Lower leg skin (tissue), 4 donors: ENCODE results near the gene RMDN3. TPM values are rescaled to one million over a fixed set of nuclear protein-coding genes. Genes with fewer than 3 reads are reported as not detected.
A peak's percentile ranks its signal among the peaks of the same experiment; 100 is the strongest.

Source experiments
- DNase-seq, 2 donors: peaks; one replicate each; pipeline ENCODE4 v3.0.0-alpha.2; 2019; ENCODE audit warnings: low spot score in 2 of 2
- H3K4me3 ChIP-seq: fragments of 200-600 bp; sonication (generic); 2 replicates; pipeline ENCODE4 v1.5.1; 2017; ENCODE audit warnings: mild to moderate bottlenecking, low read depth; ENCODE audit not compliant: poor library complexity, severe bottlenecking
- POLR2A ChIP-seq, 2 donors: fragments of 450-650 bp; IDR thresholded peaks; one replicate each; pipeline ENCODE4 v1.6.1; 2016 to 2017; ENCODE audit warnings: antibody characterized with exemption in 2 of 2, mild to moderate bottlenecking in 1 of 2, moderate library complexity in 1 of 2
- WGBS, 2 donors: methylation state at CpG; one replicate each; pipeline ENCODE4 v1.1.5; 2018; 5-methylcytosine and 5-hydroxymethylcytosine counted together
- intact Hi-C: fragments of 100-400 bp; cut with DNase I; formaldehyde crosslinking; loops from one replicate; pipeline ENCODE4 v1.15.0; 2023; ENCODE audit warnings: low total_unique reads
- total RNA-seq, 4 donors: library from RNA; depleted of rRNA; stranded (reverse); fragments of >200 nt; gene quantifications; one replicate each; pipeline ENCODE4 v1.1.0, GENCODE V29; 2016
- TF ChIP-seq, protein P1 (sequence below), 3 donors: fragments of 450-650 bp; IDR thresholded peaks; one replicate each; pipeline ENCODE4 v1.5.1; 2016; ENCODE audit warnings: antibody characterized with exemption in 3 of 3, mild to moderate bottlenecking in 3 of 3, moderate library complexity in 2 of 3

Gene RMDN3
- total RNA-seq, 4 donors from 2014 or later = 19.1 to 40.2 (median 32.3) TPM

DNA sequence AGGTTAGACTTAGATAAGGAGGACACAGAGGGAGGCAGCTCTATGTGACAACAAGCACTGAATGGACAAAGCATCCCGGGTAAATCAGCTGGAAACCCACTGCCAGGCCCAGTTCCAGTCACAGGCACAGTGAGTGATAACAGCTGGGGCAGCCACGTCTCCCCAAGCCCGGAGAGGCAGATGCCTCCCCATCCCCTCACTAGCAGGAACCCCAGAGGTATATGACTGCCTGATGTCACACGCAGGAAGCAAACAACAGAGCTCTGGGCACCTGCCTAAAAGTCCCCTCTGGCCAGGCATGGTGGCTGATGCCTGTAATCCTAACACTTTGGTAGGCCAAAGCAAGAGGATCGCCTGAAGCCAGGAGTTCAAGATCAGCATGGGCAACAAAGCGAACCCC, 32.9 kb upstream of the RMDN3 start:
- WGBS, 2 donors = 73 to 80% methylated on average over 6 of the region's 6 CpGs
- TF ChIP-seq, protein P1, sequence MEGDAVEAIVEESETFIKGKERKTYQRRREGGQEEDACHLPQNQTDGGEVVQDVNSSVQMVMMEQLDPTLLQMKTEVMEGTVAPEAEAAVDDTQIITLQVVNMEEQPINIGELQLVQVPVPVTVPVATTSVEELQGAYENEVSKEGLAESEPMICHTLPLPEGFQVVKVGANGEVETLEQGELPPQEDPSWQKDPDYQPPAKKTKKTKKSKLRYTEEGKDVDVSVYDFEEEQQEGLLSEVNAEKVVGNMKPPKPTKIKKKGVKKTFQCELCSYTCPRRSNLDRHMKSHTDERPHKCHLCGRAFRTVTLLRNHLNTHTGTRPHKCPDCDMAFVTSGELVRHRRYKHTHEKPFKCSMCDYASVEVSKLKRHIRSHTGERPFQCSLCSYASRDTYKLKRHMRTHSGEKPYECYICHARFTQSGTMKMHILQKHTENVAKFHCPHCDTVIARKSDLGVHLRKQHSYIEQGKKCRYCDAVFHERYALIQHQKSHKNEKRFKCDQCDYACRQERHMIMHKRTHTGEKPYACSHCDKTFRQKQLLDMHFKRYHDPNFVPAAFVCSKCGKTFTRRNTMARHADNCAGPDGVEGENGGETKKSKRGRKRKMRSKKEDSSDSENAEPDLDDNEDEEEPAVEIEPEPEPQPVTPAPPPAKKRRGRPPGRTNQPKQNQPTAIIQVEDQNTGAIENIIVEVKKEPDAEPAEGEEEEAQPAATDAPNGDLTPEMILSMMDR (IDR thresholded peaks at IDR 0.05) = no peak
- no peak for TF ChIP-seq POLR2A (IDR thresholded peaks at IDR 0.05)

DNA sequence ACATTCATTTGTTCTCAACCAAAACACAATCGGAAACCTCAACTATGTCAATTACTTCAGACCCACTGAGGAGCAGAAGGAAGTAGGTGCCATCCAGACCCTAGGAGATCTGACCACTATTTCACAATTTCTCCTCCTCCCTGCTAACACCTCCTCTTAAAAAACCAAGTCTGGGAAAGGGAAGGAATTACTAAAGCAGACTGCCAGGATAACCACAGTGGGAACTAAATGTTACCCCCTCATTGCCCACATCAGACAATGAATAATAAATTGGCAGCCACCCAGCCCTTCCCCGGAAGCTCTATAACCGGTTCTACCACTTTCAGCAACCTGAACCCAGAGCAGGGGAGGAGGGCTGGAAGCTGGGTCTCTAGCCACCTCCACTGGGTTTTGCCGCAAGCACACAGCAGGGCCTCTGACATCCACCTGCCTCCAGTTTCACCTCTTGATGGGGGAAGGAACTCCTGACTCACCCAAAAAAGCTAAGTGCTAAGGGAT, 32.3 kb upstream of the RMDN3 start:
- peak in 1 of 2 donors; percentile 53 for DNase-seq
- H3K4me3 ChIP-seq = no peak overlapping the region
- intact Hi-C loops = no loop called here
- TF ChIP-seq POLR2A (IDR thresholded peaks at IDR 0.05) = no peak
- TF ChIP-seq, protein P1 (IDR thresholded peaks at IDR 0.05) = no peak
- WGBS, 2 donors = 18 to 19% methylated on average over 4 of the region's 4 CpGs

More for the DNA sequence above, 32.9 kb upstream of the RMDN3 start:
- no peak overlapping the region for H3K4me3 ChIP-seq
- intact Hi-C loops = no loop called here
- DNase-seq = no peak

DNA sequence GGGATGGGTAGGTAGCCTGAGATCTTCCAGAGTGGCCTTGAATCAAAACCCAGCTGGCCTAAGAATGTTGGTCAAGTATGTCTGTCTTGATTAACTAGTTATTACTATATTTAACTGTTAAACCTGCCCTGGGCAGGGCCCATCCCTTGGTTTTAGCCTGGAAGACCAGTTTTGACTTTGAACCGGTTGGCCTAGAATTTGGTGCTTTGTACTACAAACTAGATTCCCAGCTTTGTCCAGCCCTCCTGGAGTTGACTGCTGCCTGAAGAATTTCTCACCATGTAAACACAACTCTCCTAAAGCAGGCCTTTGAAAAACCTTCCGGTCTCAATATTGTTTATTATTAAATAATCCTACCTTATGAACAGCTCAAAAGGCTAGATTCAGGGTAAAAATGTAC, 30.8 kb upstream of the RMDN3 start:
- H3K4me3 ChIP-seq = no peak overlapping the region
- WGBS, 2 donors = 67 to 75% methylated on average over 2 of the region's 2 CpGs
- no peak for TF ChIP-seq POLR2A (IDR thresholded peaks at IDR 0.05)
- TF ChIP-seq, protein P1 (IDR thresholded peaks at IDR 0.05) = no peak
- DNase-seq = no peak
- intact Hi-C loops = no loop called here

DNA sequence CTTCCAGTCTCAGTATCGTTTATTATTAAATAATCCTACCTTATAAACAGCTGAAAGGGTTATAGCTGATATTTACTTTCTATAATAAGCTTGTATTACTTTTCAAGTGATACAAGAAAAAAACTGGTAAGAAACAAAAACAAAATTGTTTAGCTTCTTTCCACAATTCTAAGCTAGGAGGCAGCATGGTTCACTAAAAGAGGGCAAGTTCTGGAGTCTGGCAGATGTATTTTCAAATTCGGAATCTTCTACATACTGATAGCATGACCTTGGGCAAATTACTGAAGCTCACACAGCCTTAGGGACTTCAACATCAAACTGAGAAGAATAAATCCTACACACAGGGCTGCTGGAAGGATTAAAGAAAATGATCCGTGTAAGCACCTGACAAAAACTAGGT, 30.1 kb upstream of the RMDN3 start:
- 62 to 67% methylated on average over 3 of the region's 3 CpGs for WGBS, 2 donors
- intact Hi-C loops = no loop called here
- no peak for TF ChIP-seq POLR2A (IDR thresholded peaks at IDR 0.05)
- TF ChIP-seq, protein P1 (IDR thresholded peaks at IDR 0.05) = no peak
- DNase-seq = no peak
- H3K4me3 ChIP-seq = no peak overlapping the region

DNA sequence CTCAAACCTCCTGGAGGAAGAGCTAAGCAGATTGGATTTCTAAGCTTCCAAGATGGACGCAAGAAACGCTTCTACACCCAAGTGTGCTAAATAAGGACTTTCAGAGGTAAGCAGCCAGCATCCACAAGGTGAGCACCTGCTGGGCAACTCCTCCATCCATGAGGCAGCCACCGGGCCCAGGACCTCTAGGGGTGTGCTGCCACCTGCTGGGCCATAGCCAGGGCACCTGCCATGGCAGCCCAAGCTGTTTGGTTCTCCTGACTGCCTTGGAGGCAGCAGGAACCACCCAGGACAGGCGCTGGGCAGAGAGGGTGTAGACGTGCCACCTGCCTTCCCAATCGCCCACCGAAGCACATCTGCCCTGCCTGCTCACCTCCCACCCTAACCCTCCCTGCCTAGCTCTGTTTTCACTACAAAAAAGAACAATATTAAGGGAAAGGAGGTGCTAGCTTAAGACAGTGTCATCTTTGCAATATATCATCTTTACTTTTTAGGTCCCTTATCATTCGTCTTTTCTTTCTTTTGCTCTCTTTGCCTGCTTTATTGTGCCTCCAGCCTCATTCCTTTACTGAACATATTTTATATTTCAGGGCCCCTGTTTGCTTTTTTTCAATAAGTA, 27.7 kb upstream of the RMDN3 start:
- no peak for TF ChIP-seq POLR2A (IDR thresholded peaks at IDR 0.05)
- TF ChIP-seq, protein P1 (IDR thresholded peaks at IDR 0.05) = peak in 1 of 3 donors; percentile 27
- peak; percentile 47 to 91 for DNase-seq
- intact Hi-C loops = loop anchor here (5.0 kb wide), 1 partner anchor 35 kb away; no protein-coding TSS in a partner anchor
- 66 to 74% methylated on average over 8 of the region's 8 CpGs for WGBS, 2 donors
- H3K4me3 ChIP-seq = no peak overlapping the region
